HCT116 (cell line): ENCODE measurements around the gene TEDDM1. TPM values are rescaled to one million over a fixed set of nuclear protein-coding genes. Genes with fewer than 3 reads are reported as not detected.
A peak's percentile ranks its signal among the peaks of the same experiment; 100 is the strongest.

ENCODE experiments used
- ATAC-seq: fragments of 200-7000 bp; cut with Tn5 transposase; 2 replicates; pipeline ENCODE4 v1.9.1; 2020; ENCODE audit warnings: mild to moderate bottlenecking, moderate library complexity
- BruUV-seq: library from RNA; stranded (reverse); fragments of 400-500 nt; replicated peaks from 2 replicates; lab custom pipeline; 2021; lab: Mats Ljungman, UMichigan
- CTCF ChIA-PET: fragments of 300-600 bp; sonication (Branson Sonifier 250); formaldehyde crosslinking; loops from one replicate; lab custom pipeline; 2021; ENCODE audit warnings: antibody characterized with exemption; lab: Charles Lee
- POLR2A ChIA-PET: fragments of 300-600, 350-600 bp; sonication (Branson Sonifier 250); formaldehyde crosslinking; loops from one replicate; lab custom pipeline; 2021; ENCODE audit warnings: antibody characterized with exemption; lab: Charles Lee
- RAD21 ChIA-PET, 2 experiments: fragments of 300-600 bp; sonication (Branson Sonifier 250); formaldehyde crosslinking; loops; one replicate each; lab custom pipeline; 2023; ENCODE audit warnings: low total read pairs in 2 of 2; ENCODE audit not compliant: uncharacterized antibody in 2 of 2, unreplicated experiment in 2 of 2, low non-redundant PET in 1 of 2; lab: Charles Lee
- DNase-seq: peaks from one replicate; pipeline ENCODE4 v3.0.0-alpha.2; 2010; ENCODE audit warnings: low read depth, low spot score
- H2AFZ ChIP-seq: fragments of 200-600 bp; shearing (Covaris generic), sonication (generic); 2 replicates; pipeline ENCODE4 v1.6.1; 2017; ENCODE audit warnings: low read depth, mixed run types, mixed read lengths, antibody characterized with exemption, low read length; ENCODE audit not compliant: poor library complexity, severe bottlenecking
- H3K27ac ChIP-seq: 2 replicates; pipeline ENCODE4 v1.5.1; 2012; ENCODE audit warnings: low read depth, low read length
- H3K27me3 ChIP-seq: fragments of 200-600 bp; sonication (generic); 2 replicates; pipeline ENCODE4 v1.6.1; 2016; ENCODE audit warnings: mixed run types, low read length, mixed read lengths; ENCODE audit not compliant: insufficient read depth
- H3K36me3 ChIP-seq, 2 experiments: fragments of 200-500 bp in 1 of 2; fragments of 200-600 bp in 1 of 2; sonication (Bioruptor generic) in 1 of 2; sonication (generic) in 1 of 2; 2 replicates each; pipeline versions ENCODE4 v1.5.1 to v1.6.1; 2014 to 2016; ENCODE audit warnings: low read length in 2 of 2, inconsistent platforms in 1 of 2, mixed read lengths in 1 of 2, mixed run types in 1 of 2; ENCODE audit not compliant: insufficient read depth in 2 of 2, control insufficient read depth in 1 of 2
- H3K4me1 ChIP-seq, 2 experiments: fragments of 200-600 bp in 1 of 2; sonication (generic) in 1 of 2; 2 replicates each; pipeline versions ENCODE4 v1.5.1 to v1.6.1; 2012 to 2017; ENCODE audit warnings: low read length in 2 of 2, inconsistent platforms in 1 of 2, mild to moderate bottlenecking in 1 of 2, mixed read lengths in 1 of 2, mixed run types in 1 of 2, moderate library complexity in 1 of 2; ENCODE audit not compliant: insufficient read depth in 2 of 2, control insufficient read depth in 1 of 2
- H3K4me2 ChIP-seq: fragments of 200-600 bp; sonication (generic); 2 replicates; pipeline ENCODE4 v1.6.1; 2017; ENCODE audit warnings: mixed run types, low read length, mixed read lengths
- H3K4me3 ChIP-seq, 2 experiments: fragments of 200-600 bp in 1 of 2; sonication (generic) in 1 of 2; replicated peaks in 1 of 2; 2 replicates each; pipeline ENCODE4 v1.5.1; 2011 to 2016; ENCODE audit warnings: low read length in 2 of 2, control low read depth in 1 of 2, low read depth in 1 of 2, mild to moderate bottlenecking in 1 of 2, mixed read lengths in 1 of 2, mixed run types in 1 of 2
- H3K79me2 ChIP-seq: fragments of 200-600 bp; sonication (generic); 2 replicates; pipeline ENCODE4 v1.6.1; 2017; ENCODE audit warnings: mild to moderate bottlenecking, mixed run types, low read length, moderate library complexity, mixed read lengths; ENCODE audit not compliant: insufficient read depth
- H3K9ac ChIP-seq: fragments of 200-600 bp; sonication (generic); 2 replicates; pipeline ENCODE4 v1.6.1; 2016; ENCODE audit warnings: low read length, mixed read lengths
- H3K9me2 ChIP-seq: fragments of 200-600 bp; sonication (generic), shearing (Covaris generic); 2 replicates; pipeline ENCODE4 v1.6.1; 2017; ENCODE audit warnings: mixed run types, mild to moderate bottlenecking, moderate library complexity; ENCODE audit not compliant: insufficient read depth
- H3K9me3 ChIP-seq, 2 experiments: fragments of 200-500 bp in 1 of 2; fragments of 200-600 bp in 1 of 2; sonication (Bioruptor generic) in 1 of 2; sonication (generic) in 1 of 2; 2 replicates each; pipeline ENCODE4 v1.6.1; 2014 to 2017; ENCODE audit warnings: low read length in 2 of 2, mixed read lengths in 2 of 2, inconsistent platforms in 1 of 2, low read depth in 1 of 2, mild to moderate bottlenecking in 1 of 2, mixed run types in 1 of 2, moderate library complexity in 1 of 2; ENCODE audit not compliant: control insufficient read depth in 1 of 2, insufficient read depth in 1 of 2
- H4K20me1 ChIP-seq: fragments of 200-600 bp; sonication (generic), shearing (Covaris generic); 2 replicates; pipeline ENCODE4 v1.6.1; 2017; ENCODE audit warnings: mixed run types, mild to moderate bottlenecking, moderate library complexity; ENCODE audit not compliant: insufficient read depth
- ATF3 ChIP-seq: IDR thresholded peaks from 2 replicates; pipeline ENCODE4 v1.6.1; 2012
- CBX3 ChIP-seq: IDR thresholded peaks from 2 replicates; pipeline ENCODE4 v1.6.1; 2012; ENCODE audit warnings: low read depth
- JUND ChIP-seq: IDR thresholded peaks from 2 replicates; pipeline ENCODE4 v1.6.1; 2012
- REST ChIP-seq: IDR thresholded peaks from 2 replicates; pipeline ENCODE4 v1.6.1; 2012; ENCODE audit warnings: low read depth
- intact Hi-C: fragments of 100-400 bp; cut with micrococcal nuclease; formaldehyde crosslinking; loops from 2 replicates; pipeline ENCODE4 v1.10.0; 2022
- total RNA-seq: library from RNA; stranded (reverse); gene quantifications from one replicate; pipeline ENCODE4 v1.2.1, GENCODE V29; 2021; ENCODE audit not compliant: unreplicated experiment
- TF ChIP-seq, protein P1 (sequence below), 3 experiments: fragments of 200-600 bp in 1 of 3; sonication (generic) in 1 of 3; IDR thresholded peaks in 2 of 3; conservative IDR thresholded peaks in 1 of 3; 2 replicates each; pipeline ENCODE4 v1.5.1; 2012 to 2017; ENCODE audit warnings: low read depth in 2 of 3, low read length in 2 of 3, antibody characterized with exemption in 1 of 3, borderline replicate concordance in 1 of 3, control low read depth in 1 of 3, mild to moderate bottlenecking in 1 of 3, mixed read lengths in 1 of 3, mixed run types in 1 of 3, moderate library complexity in 1 of 3; ENCODE audit not compliant: insufficient read depth in 1 of 3

Gene TEDDM1
- total RNA-seq, 1 experiment from 2014 or later = not detected

DNA sequence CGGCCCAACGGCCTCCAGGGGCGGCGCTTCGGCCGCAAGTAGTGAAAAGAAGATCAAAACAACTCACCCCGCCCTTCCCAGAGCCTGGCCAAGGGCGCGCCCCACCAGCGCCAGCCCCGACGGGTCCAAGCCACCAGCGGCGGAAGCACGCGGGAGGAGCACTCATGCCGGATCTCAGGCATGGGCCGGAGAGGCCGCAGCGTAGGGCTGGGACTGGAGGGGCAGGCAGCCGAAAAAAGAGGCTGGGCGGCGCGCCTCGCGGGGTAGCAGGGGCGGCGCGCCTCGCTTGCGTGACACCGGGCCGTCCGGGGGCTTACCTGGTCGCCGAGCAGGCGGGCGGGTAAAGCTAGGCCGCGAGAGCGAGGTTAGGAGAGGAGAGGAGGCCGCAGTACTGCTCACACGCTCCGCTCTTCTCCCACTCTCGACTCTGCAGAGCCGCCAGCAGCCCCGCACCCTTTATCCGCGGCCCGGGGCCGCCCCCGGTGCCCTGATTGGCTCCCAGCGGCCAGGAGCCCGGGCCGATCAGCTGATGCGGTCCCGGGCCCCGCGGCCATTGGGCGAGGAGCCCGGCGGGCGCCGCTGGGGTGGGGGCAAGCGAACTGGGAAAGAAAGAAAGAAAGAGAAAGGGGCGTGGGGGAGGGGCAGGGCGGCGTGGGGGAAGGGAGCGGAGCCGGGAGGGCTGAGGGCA, 9.0 kb downstream of the TEDDM1 start, which contains the start of gene GLUL (continued):
- no peak for TF ChIP-seq REST

- H2AFZ ChIP-seq = no peak overlapping the region
- CTCF ChIA-PET = no interaction called here
These were observed 9.5 kb downstream of the TEDDM1 start for GRCh38 chr1:182391028-182391361.

More at GRCh38 chr1:182391028-182391361, 9.5 kb downstream of the TEDDM1 start:
- BruUV-seq = no TSS peak
- no peak for TF ChIP-seq CBX3
- no peak for TF ChIP-seq JUND
- TF ChIP-seq, protein P1, sequence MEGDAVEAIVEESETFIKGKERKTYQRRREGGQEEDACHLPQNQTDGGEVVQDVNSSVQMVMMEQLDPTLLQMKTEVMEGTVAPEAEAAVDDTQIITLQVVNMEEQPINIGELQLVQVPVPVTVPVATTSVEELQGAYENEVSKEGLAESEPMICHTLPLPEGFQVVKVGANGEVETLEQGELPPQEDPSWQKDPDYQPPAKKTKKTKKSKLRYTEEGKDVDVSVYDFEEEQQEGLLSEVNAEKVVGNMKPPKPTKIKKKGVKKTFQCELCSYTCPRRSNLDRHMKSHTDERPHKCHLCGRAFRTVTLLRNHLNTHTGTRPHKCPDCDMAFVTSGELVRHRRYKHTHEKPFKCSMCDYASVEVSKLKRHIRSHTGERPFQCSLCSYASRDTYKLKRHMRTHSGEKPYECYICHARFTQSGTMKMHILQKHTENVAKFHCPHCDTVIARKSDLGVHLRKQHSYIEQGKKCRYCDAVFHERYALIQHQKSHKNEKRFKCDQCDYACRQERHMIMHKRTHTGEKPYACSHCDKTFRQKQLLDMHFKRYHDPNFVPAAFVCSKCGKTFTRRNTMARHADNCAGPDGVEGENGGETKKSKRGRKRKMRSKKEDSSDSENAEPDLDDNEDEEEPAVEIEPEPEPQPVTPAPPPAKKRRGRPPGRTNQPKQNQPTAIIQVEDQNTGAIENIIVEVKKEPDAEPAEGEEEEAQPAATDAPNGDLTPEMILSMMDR (IDR thresholded peaks at IDR 0.05 in 2 of 3, conservative IDR thresholded peaks at IDR 0.05 in 1 of 3; ENCODE audit: borderline replicate concordance in 1 of 3, insufficient read depth in 1 of 3, low read depth in 2 of 3, low read length in 2 of 3) = 0 out of 6 replicates have a peak, but pooled peaks of 1 of the 3 experiments have one; percentile 11
- TF ChIP-seq ATF3 = no peak
- DNase-seq (no peak), ATAC-seq (no peak; the same call in 1 of the 2 replicates)
- H3K79me2 ChIP-seq = peaks cover 45% of the 10 kb centered on the region
- H3K9ac ChIP-seq = peak overlapping the region; percentile 87
- peak overlapping the region; percentile 94 for H3K27ac ChIP-seq
- H3K4me1 ChIP-seq = peaks cover 13 to 16% of the 10 kb centered on the region in 2 experiments
- ChIA-PET POLR2A (no interaction called here), RAD21 (no interaction called here)
- peak overlapping the region; percentile 71 to 85 for H3K4me3 ChIP-seq
- intact Hi-C loops = loop anchor here (5.0 kb wide), 1 partner anchor 914 kb away; no protein-coding TSS in a partner anchor
- H3K9me2 ChIP-seq = no peaks in the 10 kb centered on the region
- peaks cover 5% of the 10 kb centered on the region; the same call in 1 of the 2 replicates for H4K20me1 ChIP-seq
- no peaks in the 10 kb centered on the region for H3K9me3 ChIP-seq
- H3K27me3 ChIP-seq = no peaks in the 10 kb centered on the region
- peak overlapping the region; percentile 89 for H3K4me2 ChIP-seq
- H3K36me3 ChIP-seq = peaks cover 28% of the 10 kb centered on the region in 2 experiments
